GM03348 (cell line): ENCODE data around the gene SRSF1.
"Not testable (repeated sequence)": the region's sequence is repeated elsewhere in the genome, so short reads cannot be mapped to it uniquely, and the experiment has no call there.

Experiments
- DNase-seq: peaks from one replicate; pipeline ENCODE4 v3.0.0; 2012; ENCODE audit warnings: low spot score

Gene SRSF1

DNA sequence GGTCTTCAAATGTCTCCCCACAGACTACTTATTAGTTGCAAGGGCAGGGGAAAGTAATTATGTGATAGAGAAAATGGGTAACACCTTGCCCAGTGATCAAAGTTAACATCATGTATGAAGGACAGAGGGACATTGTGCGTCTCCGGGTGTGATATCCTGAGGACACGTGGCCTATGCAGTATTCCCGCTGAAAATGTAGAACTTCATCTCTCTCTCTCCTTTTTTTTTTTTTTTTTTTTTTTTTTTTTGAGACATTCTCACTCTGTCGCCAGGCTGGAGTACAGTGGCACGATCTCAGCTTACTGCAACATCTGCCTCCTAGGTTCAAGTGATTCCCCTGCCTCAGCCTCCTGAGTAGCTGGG, 43.9 kb downstream of the SRSF1 start:
- no peak for DNase-seq

DNA sequence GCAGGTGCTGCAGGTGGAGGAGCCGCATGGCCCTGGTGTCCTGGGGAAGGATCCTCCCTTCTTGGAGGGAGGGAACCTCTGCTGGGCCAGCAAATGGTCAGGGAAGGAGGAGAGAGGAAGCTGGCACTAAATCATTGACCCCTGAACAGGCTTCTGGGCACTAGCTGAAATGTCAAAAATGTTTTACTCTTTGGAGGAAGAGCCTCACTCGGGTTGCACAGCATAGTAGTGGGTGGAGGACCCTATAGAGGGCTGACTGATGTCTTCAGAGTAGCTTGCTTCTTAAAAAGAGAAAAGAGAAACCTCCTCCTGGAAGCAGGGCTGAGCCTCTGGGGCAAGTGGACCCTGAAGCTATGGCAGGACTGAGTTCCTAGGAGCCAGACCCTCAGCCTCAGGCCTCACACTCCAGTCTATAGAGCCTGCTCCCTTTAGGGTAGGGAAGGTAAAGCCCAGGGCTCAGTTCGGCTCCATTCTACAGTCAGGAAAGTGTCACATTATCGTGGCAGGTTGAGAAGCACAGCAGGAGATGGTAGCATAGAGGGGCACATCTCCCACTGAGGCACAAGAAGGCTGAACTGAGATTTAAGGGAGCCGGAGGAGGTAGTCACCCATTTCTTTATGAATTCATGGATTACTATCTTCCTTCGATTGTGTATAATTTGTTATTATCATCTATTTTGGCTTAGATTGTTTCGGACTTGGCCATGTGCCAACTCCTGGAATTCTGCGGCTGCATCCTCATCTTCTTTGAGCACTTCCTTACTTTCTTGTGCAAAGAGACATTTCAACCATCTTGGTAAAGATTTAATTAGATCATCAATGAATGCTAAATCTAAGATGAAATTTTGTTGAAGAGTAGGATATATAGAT, 44.5 kb downstream of the SRSF1 start:
- no peak for DNase-seq

DNA sequence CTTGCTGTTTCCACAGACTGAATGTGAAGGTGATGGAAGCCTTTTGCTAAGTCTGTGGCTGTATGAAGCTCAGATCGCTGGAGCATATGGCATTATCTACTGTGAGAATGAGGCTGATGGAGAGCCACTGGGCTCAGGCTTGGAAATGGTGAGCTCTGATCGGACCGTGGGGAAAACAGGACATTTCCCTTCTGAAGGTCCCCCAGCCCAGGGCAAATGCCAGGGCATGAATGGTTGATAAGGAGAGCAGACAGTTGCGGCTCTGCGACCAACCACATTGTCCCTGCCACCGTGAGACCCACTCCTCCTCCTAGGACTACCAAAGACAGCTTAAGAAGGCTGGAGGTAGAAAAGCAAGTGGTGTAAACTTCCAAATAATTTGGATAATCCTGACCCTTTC, 47.1 kb downstream of the SRSF1 start:
- no peak for DNase-seq

DNA sequence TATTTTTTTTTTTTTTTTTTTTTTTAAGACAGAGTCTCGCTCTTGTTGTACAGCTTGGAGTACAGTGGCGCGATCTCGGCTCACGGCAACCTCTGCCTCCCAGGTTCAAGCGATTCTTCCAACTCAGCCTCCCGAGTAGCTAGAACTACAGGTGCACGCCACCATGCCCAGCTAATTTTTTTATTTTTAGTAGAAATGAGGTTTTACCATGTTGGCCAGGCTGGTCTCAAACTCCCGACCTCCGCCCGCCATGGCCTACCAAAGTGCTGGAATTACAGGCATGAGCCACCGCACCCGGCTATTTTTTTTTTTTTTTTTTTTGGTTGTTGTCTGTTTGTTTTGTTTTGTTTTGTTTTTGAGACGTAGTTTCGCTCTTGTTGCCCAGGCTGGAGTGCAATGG, 48.7 kb downstream of the SRSF1 start:
- not testable (repeated sequence) for DNase-seq

DNA sequence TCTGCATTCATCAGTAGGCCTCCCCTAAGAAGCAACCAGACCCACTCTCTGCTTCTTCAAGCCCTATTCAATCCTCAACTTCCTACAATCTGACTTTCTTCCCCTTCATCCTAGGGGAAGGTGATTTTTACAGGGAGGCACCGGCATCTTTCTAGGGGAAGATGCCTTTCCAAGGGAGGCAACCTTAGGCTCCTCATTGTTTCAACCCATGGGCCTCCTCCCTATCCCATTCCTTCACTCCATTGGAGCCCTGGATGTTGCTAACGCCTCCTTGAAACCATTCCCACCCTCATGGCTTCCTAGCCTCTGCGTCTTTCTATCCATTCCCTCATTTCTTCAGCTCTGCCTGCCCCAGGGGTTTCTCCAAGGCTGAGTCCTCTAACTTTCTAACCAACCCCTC, 49.2 kb downstream of the SRSF1 start:
- DNase-seq = no peak

DNA sequence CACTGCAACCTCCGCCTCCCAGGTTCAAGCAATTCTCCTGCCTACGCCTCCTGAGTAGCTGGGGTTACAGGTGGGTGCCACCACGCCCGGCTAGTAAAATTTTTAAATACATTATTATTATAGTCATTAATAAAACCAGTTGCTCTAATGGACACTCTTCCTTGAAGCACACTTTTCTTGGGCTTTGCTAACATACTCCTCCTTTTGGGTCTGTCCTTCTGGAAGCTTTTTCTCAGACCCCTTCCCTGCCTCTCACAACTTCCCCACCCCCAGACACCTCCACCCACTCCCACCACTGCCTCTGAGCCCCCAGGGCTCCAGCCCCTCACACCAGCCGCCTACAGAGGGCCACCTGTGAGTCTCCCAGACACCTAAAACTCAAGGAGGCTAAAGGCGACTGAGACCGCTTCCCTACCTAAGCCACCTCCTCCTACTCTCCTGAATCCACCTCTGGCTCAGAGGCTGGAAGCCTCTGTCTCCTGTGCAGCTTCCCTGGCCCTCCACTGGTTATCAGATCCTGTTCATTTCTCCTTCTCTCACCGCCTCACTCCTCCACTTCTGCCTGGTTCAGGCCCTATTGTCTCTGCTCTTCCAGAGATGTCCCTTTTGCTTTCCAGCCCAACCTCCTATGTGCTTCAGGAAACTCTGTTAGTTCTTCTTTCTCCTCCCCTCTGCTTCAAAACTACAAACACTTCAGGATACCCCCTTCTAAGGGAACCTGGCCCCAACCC, 49.8 kb downstream of the SRSF1 start:
- no peak for DNase-seq

DNA sequence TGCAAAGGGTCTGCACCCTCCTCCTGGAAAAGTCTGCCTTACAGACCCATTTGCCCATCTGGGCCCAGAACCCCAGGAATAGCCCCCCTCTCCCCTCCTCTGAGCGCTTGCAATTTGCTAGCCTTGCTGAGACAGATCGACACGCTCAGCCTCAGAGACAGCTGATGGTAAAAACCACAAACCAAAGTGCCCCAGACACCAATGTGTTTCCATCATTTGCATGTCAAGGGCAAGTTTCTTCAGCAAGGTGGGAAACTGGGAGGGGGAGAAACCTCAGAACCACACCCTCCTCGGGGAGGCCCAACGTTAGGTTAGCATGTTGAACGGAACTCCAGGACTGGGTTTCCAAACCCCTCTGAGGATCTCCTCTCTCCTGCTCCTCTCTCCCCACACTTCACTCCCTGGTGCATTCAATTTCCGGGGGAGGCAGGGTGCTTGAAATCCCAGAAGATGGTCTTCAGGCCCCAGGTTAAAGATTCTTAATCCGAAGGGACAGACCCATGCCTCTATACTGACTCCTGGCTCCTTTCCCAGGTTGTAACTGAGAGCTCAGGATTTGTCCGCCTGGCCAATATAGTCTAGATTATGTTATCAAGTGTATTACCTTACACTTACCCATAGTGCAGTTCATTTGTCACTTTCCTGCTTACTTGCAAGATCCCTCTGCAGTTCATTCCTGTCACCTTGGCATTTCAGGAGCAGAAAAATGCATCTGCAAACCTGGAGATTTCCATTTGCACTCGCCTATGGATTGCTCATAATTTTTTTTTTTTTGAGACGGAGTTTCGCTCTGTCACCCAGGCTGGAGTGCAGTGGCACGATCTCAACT, 50.5 kb downstream of the SRSF1 start:
- no peak for DNase-seq

DNA sequence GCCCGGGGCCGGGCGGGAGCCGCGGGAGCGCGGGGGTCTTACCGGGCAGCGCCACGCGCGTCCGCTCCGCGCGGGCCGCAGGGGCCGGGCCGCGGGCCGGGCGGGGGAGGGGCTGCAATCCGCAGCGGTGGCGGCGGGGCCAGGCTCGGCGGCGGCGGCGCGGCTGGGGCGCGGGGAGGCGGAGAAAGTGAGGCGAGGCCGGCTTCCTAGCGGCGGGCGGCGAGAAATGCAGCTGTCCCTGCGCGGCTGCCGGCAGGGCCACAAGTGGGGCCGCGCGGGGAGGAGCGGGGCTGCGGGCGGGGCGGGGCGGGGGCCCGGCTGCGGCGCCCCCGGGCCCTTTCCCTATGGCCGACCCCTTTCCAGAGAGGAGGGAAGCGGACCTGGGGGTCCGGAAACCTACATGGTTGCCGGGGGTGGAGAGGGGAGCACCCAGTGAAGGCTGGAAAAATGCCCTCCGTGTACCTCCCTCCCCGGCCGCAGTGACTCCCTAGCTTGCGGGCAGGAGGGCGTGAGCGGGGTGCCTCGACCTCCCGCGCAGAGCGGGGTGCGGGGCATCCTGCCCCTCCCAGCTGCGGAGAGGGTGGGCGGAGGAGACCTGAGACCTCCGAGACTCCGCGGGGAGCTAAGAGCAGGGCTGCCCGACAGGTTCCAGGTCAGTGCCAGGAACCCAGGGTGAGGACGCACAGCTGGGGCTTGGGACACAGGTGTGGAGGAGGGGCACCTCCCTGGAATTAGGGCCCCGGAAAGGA, 51.7 kb downstream of the SRSF1 start, which contains the start of gene CUEDC1:
Gene CUEDC1, minus strand, starts transcription at position 230 of the 749 bp plus-strand sequence. CDS start 69,848 bp downstream, outside the sequence.
- DNase-seq = peak; percentile 93

DNA sequence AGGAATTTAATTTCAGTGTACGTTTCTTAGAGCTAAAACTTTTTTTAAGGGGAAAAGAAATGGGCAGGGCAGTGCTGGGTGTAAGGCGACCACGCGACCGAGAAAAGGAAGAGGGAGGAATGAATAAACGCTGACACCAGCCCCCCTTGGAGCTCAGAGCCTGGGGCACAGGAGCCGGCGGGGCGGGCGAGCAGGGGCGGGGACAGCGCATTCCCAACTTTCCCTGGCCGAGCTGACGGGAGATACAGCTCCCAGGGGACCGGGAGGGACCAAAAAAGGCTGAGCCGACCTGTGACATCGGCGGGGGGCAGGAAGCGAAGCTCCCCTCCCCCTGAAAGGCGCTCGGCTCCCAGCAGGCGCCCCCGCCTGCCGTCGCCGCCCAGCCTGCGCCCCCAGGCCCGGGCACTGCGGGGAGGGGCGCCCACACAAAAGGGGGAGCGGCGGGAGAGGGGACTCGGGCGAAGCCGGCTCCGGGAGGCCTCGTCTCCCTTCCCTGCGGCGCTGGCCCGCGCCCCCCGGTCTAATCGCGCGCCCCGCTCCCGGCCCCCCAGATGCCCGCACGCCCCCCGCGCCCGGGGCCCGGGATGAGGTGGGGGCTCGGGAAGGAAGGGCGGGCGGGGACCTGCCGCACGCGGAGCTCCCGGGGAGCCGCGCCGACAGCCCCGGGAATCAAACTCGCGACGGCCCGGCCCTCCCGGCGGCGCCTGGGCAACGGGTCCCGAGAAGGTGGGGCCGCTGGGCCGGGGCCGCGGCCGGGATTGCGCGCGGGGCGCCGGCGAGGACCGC, 52.5 kb downstream of the SRSF1 start:
- peak; percentile 85 for DNase-seq

DNA sequence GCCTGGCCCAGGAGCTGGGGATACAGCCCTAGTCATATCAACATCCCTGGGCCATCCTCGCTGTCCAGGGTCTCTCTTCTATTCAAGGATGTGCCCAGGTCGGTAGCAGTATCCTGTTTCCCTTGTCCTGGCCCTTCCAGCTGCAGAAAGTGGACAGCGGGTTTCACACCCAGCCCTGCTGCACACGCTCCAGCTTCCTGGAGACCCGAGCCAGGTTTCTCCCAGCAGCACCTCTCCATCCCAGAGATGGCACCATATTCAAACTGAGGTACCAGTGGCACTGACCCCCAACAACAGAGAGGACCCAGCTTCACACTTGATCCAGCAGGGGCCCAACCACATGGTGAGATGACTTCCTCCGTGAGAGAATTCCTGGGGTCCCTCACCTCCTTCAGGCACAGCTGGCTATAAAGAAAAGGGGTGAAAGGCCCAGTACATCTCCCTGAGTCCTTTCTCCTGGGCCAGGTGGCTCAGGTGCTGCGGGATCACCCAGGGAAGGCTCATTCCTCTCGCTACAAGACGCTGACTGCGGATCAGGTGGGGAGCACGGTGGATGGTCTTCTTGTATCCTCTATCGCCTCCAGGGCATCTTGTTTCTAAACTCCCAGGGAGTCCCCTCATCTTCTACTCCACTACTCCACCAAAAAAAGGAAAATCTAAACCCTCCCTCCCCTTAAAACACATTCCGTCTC, 53.2 kb downstream of the SRSF1 start:
- DNase-seq = no peak
